ENCODE results near the gene OLIG1.

- TF ChIP-seq CTCF (IDR thresholded peaks at IDR 0.05) (no peak), POLR2A (IDR thresholded peaks at IDR 0.05) (no peak)
These were observed 40.5 kb upstream of the OLIG1 start for GRCh38 chr21:33029385-33029921.

Measured in tibial nerve (tissue), 3 donors.